Fibroblast of pulmonary artery (primary cell): ENCODE data around the gene IHH.

Experiments used
- DNase-seq: peaks from one replicate; pipeline ENCODE4 v3.0.0-alpha.2; 2010; ENCODE audit warnings: low read depth
- H3K4me3 ChIP-seq: replicated peaks from 2 replicates; pipeline ENCODE4 v1.5.1; 2011; ENCODE audit warnings: low read depth, mild to moderate bottlenecking, control low read depth, low read length, moderate library complexity
- TF ChIP-seq, protein P1 (sequence below): IDR thresholded peaks from 2 replicates; pipeline ENCODE4 v1.5.1; 2011; ENCODE audit warnings: mild to moderate bottlenecking, control low read depth, low read length, inconsistent platforms; ENCODE audit errors: missing control alignments

Gene IHH

DNA sequence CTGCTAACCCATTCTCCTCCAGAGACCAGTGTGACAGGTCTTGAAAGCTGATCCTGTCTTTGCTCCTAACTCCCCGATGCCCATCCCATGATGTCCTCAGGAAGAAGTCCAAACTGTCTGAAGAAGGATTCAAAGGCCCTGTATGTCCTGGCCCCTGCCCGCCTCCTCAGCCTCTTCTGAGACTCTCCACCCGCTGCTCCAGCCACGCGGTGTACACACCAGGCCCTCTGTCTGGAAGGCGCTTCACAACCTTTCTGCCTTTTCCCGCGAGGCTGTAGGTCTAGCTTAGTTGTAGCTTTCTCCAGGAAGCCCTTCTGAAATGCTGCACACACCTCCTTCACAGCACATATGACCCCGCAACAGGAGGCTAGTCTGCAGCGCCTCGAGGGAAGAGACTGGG, 44.0 kb downstream of the IHH start:
- H3K4me3 ChIP-seq: no peak overlapping the region
- no peak for DNase-seq
- TF ChIP-seq, protein P1, sequence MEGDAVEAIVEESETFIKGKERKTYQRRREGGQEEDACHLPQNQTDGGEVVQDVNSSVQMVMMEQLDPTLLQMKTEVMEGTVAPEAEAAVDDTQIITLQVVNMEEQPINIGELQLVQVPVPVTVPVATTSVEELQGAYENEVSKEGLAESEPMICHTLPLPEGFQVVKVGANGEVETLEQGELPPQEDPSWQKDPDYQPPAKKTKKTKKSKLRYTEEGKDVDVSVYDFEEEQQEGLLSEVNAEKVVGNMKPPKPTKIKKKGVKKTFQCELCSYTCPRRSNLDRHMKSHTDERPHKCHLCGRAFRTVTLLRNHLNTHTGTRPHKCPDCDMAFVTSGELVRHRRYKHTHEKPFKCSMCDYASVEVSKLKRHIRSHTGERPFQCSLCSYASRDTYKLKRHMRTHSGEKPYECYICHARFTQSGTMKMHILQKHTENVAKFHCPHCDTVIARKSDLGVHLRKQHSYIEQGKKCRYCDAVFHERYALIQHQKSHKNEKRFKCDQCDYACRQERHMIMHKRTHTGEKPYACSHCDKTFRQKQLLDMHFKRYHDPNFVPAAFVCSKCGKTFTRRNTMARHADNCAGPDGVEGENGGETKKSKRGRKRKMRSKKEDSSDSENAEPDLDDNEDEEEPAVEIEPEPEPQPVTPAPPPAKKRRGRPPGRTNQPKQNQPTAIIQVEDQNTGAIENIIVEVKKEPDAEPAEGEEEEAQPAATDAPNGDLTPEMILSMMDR: no peak

DNA sequence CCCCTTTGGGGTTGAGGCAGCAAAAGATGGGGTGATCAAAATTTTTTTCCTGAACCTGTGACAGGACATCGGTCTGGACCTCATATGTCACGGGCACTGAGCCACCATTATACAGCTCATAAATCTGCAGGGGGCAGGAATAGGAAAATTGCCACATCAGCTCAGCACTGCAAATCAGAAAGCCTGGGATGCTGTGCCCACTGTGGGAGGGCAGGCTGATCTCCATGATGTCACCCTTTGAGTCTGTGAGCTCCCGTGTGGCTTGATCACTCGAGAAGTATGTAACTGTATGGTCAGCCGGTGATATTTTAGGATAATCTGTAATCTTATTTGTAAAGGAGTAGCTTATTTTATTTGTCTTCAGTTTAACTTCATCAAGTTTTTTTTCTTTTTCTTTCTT, 49.8 kb downstream of the IHH start:
- TF ChIP-seq, protein P1: no peak
- H3K4me3 ChIP-seq: no peak overlapping the region
- no peak for DNase-seq

DNA sequence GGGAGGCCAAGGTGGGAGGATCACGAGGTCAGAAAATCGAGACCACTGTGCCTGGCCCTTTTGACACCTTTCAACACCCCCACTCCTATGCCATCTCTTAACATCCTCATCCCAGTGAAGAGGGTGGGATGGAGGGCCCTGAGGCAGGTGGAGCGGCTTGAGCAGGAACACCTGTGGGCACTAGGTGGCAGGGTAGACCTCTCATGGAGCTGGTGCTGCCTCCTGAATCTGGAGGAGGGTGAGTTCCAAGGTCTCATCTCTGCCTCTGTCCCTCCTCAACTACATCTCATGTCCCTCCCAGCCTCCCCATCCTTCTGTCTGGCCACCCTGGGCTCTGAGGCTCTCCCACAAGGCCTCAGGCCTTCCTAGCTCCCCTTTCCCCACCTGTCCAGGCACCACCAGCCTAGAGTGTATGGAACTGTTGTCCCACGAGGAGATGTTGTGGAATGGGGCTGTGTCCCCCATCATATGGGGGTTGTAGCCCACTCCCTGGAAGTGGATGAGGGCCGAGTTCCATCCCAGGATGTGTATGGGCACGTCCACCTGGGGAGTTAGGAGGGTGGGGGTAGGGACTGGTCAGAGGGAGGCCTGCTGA, 50.5 kb downstream of the IHH start:
- DNase-seq: peak; percentile 8
- TF ChIP-seq, protein P1: peak; percentile 34
- H3K4me3 ChIP-seq: no peak overlapping the region

DNA sequence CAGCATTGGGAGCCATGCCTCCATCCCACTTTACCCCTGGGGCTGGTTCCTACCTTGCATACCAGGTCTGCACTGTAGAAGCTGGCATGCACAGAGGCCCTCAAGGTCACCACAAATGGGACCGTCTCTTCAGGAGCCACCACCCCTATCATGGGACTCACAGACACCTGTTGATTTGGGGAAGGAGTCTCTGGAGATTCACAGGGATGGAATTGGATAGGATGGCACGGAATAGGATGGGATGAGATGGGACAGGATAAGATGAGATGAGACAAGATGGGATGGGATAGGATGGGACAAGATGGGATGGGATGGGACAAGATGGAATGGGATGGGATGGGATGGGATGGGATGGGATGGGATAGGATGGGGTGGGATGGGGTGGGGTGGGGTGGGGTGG, 51.4 kb downstream of the IHH start:
- no peak for DNase-seq
- TF ChIP-seq, protein P1: no peak
- H3K4me3 ChIP-seq: no peak overlapping the region
